DMS53 (cell line): ENCODE results near the gene TBC1D19.

ENCODE experiments used
- DNase-seq: peaks from one replicate; lab custom pipeline; 2025; lab: John Stamatoyannopoulos, UW

The TBC1D19 gene

GRCh38 chr4:26732356-26732755 is 148.5 kb downstream of the TBC1D19 start:
- DNase-seq, result no peak

- DNase-seq, result peak; percentile 29
Observed at GRCh38 chr4:26736621-26737020, 152.7 kb downstream of the TBC1D19 start.

GRCh38 chr4:26737385-26737784 is 153.5 kb downstream of the TBC1D19 start:
- no peak for DNase-seq

GRCh38 chr4:26741491-26741871 is 157.6 kb downstream of the TBC1D19 start:
- no peak for DNase-seq

GRCh38 chr4:26746802-26747213 is 162.9 kb downstream of the TBC1D19 start:
- DNase-seq, result peak; percentile 27

- no peak for DNase-seq
Observed at GRCh38 chr4:26748811-26749210, 164.9 kb downstream of the TBC1D19 start.

GRCh38 chr4:26749867-26750266 is 166.0 kb downstream of the TBC1D19 start:
- DNase-seq, result no peak

- DNase-seq, result peak; percentile 84
Observed at GRCh38 chr4:26751004-26751403, 167.1 kb downstream of the TBC1D19 start.

GRCh38 chr4:26751838-26752237 is 168.0 kb downstream of the TBC1D19 start:
- no peak for DNase-seq

- peak; percentile 28 for DNase-seq
Observed at GRCh38 chr4:26753187-26753586, 169.3 kb downstream of the TBC1D19 start.

- DNase-seq, result peak; percentile 94
Observed at GRCh38 chr4:26753617-26754016, 169.7 kb downstream of the TBC1D19 start.

- DNase-seq, result no peak
Observed at GRCh38 chr4:26757751-26758150, 173.9 kb downstream of the TBC1D19 start.

GRCh38 chr4:26758899-26759298 is 175.0 kb downstream of the TBC1D19 start:
- no peak for DNase-seq

GRCh38 chr4:26762650-26763049 is 178.8 kb downstream of the TBC1D19 start:
- peak; percentile 40 for DNase-seq

GRCh38 chr4:26763063-26763462 is 179.2 kb downstream of the TBC1D19 start:
- DNase-seq, result peak; percentile 14

- DNase-seq, result no peak
Observed at GRCh38 chr4:26763648-26764047, 179.8 kb downstream of the TBC1D19 start.

- DNase-seq, result no peak
Observed at GRCh38 chr4:26764231-26764630, 180.3 kb downstream of the TBC1D19 start.

GRCh38 chr4:26765515-26765914 is 181.6 kb downstream of the TBC1D19 start:
- DNase-seq, result no peak

GRCh38 chr4:26766141-26766540 is 182.3 kb downstream of the TBC1D19 start:
- no peak for DNase-seq

GRCh38 chr4:26772096-26772873 is 188.4 kb downstream of the TBC1D19 start:
- DNase-seq, result no peak

GRCh38 chr4:26779224-26779623 is 195.3 kb downstream of the TBC1D19 start:
- no peak for DNase-seq

GRCh38 chr4:26779674-26780073 is 195.8 kb downstream of the TBC1D19 start:
- no peak for DNase-seq

GRCh38 chr4:26780539-26780938 is 196.7 kb downstream of the TBC1D19 start:
- no peak for DNase-seq

- DNase-seq, result no peak
Observed at GRCh38 chr4:26782168-26782829, 198.4 kb downstream of the TBC1D19 start.
